ENCODE results near the gene YLPM1.

The YLPM1 gene

GRCh38 chr14:74841230-74842207 is 78.4 kb downstream of the YLPM1 start:
- DNase-seq, result peak; percentile 80

DNA sequence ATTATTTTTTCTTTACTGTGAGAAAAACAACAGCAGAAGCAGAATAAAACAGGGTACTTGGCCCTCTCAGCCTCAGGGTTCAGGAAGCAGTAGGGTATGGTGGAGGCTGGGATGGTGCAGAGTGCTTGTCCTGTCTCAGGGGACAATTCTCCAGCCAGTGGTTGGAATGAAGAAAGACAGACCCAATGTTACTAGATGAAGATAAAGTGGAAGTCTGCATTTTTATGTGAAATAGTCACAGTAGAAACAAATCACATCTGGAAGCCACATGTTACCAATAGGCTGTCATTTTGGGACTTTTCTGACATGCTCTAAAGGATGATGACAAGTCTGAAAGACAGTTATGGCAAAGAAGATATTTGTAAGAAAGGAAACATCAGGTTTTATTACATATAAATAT is 80.5 kb downstream of the YLPM1 start:
- DNase-seq, result no peak

- DNase-seq, result no peak
Observed at GRCh38 chr14:74846168-74846567, 83.1 kb downstream of the YLPM1 start.

DNA sequence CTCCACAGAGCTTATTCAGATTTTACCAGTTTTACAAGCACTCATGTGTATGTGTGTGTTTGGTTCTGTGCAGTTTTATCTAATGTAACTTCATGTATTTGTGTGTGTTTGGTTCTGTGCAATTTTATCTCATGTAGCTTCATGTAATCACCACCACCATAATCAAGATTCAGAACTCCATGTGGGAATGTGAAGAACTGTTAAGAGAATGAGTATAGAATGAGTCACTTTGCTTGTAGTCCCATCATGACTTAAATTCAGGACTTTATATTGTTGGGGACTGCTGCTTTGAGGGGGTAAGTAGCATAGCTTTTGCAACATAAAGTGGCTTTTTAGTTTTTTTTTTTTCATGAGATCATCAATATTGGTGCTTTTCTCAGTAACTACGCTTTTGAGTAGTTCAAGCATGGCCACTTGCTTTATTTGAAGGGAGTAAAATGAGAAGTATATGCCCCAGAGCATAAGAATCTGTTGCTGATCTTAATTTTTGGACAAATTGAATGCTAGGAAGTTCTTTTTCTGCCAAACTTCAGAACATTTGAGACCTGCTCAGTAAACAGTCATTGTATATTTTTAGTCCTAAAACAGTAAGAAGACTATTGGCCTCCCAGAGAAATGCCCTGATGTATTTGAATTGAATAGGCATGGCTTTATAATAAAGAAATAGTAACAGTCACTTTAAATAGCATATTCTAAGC is 84.0 kb downstream of the YLPM1 start:
- no peak for DNase-seq

DNA sequence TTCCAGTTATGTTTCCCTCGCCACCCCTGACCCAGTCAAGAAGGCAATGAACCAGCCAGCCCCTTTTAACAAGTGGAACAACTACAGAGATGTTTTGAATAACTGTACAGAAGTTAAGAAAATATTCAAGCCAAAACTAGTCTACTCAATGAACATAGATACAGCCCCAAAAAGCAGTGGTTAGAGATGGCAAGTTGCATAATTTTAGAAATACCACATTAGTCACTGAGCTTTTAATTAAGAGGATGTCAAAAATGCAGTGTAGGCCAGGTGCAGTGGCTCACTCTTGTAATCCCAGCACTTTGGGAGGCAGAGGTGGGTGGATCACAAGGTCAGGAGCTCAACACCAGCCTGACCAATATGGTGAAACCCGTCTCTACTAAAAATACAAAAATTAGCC is 85.7 kb downstream of the YLPM1 start:
- DNase-seq, result no peak

DNA sequence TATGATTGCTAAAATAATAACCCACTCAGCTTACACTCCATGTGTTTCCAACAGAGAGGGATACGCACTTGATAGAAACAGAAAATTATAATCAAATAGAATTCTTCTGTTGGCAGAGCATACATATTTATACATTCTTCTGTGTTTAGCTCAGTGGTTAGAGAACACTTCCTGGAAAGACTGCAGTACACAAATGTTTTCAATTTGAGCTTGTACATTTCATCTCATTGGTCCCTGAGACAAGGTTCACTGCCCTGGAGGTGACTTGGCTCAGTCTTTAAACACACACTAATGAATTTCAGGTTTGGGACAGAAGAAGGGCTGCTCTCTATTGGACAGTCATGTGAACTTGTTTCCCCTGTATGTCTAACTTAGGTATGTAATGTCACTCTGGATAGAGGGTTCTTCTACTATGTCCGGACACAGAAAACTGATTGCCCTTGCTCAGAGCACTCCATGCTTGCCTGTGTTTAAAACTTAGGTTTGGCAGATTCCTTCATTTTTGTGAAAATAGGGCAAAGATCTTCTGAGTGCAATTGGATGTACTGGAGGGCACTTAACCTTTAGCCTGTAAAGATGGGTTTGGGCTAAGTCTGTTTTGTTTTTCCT is 89.9 kb downstream of the YLPM1 start:
- DNase-seq, result no peak

DNA sequence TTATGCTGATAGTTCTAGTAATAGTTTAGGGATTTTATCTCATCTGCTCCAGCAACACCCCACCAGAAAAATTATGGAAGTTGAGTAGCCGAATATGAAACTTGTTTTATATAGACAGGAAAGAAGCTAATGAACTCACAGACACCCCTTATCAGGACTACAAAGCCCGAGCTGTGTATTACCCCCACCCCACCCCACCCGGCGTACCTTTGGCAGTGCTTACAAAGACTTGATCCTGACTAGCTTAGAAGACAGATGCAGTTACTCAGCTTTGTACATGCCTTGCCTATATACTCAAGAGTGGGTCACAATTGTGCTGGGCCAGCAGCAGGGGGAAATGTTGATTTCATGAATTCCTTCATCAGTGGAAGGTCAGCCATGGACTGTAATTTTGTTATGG is 90.5 kb downstream of the YLPM1 start:
- DNase-seq, result no peak

- DNase-seq, result no peak
Observed at GRCh38 chr14:74855021-74855420, 91.9 kb downstream of the YLPM1 start.

DNA sequence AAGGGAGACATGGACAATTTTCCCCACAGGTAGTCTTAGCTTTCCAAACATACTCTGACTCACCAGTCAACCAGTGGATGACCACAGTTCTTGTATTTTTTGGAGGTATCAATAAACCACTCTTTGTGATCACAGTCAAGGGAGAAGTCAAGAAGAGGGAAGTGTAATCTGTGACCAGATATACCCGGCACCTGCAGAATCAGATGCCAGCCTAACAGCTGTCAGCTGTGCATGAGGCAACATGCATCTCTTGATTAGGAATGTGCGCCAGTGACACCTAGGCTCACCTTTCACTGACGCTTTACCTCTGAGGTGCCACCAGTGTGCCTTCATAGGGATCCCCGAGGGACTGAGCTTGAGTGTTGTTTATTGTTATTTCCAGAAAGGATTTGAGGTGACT is 92.8 kb downstream of the YLPM1 start:
- DNase-seq, result no peak

GRCh38 chr14:74856366-74856765 is 93.2 kb downstream of the YLPM1 start:
- DNase-seq, result no peak

DNA sequence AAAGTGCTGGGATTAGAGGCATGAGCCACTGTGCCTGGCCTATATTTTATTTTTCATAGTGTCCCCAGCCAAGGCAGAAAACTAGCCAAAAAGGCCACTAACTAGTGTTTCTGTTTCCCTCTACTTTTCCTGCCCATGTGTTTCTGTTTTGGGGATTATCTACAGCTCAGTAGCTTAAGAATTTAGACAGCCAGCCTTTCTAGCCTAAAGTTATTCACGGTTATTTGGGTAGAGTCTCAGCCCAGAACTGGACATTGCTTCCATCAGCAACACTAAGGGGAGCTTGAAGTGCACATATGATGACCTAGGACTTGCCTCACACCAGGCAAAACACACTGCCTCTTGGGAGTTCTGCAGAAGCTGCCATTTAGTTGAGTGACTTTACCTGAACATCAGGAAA is 94.9 kb downstream of the YLPM1 start:
- no peak for DNase-seq

DNA sequence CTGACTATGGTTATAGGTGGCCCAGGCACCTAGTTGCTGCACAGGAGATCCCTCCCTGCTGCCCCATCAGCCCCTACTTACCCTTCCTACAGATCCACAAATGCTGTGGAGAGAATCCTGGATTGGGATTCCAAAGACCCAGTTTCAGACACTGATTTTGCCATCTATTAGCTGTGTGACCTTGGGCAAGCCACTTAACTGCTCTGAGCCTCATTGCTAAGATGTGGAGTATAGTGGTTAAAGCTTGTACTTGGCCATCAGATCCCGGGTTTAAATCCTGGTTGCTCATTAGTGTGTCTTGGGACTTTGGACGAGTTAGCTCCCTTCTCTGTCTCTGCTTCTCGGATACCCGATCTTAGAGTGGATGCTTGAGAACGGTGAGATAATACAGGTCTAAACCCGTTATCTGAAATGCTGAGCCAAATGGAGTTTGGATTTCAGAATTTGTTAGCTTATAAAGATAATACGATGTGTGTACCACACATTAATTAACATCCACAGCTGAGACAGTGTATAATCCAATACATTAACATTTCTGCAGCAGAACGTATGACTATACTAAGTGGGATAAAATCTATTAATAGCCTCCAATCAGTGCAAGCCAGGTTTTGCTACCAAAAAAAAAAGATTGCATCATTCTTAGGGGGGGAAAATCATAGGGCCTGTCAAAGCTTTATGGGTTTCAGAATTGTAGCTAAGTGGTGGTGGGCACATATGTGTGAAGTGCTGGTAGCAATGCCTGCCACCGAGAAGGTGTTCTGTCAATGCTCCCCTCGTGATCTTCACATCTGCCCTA is 96.8 kb downstream of the YLPM1 start:
- no peak for DNase-seq

GRCh38 chr14:74860899-74861733 is 98.0 kb downstream of the YLPM1 start:
- peak; percentile 91 for DNase-seq

GRCh38 chr14:74861734-74862090 is 98.6 kb downstream of the YLPM1 start:
- DNase-seq, result no peak

GRCh38 chr14:74863274-74863673 is 100.2 kb downstream of the YLPM1 start:
- no peak for DNase-seq

DNA sequence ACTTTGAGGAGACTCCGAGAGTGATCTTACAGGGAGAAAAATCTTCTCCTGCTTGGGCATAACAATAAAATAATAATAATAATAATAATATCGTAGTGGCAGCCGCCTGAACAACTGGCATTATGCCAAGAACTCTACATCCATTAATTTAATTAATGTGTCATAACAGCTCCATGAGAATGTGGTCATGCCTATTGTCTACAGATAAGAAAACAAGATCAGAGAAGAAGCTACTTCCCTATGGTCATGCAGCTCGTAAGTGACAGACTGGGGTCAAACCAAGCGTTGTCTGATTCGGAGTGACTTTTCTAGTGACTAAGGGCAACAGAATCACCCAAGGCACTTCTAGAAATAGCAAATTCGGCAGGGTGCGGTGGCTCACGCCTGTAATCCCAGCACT is 101.1 kb downstream of the YLPM1 start:
- no peak for DNase-seq

- no peak for DNase-seq
Observed at GRCh38 chr14:74865156-74865555, 102.0 kb downstream of the YLPM1 start.

DNA sequence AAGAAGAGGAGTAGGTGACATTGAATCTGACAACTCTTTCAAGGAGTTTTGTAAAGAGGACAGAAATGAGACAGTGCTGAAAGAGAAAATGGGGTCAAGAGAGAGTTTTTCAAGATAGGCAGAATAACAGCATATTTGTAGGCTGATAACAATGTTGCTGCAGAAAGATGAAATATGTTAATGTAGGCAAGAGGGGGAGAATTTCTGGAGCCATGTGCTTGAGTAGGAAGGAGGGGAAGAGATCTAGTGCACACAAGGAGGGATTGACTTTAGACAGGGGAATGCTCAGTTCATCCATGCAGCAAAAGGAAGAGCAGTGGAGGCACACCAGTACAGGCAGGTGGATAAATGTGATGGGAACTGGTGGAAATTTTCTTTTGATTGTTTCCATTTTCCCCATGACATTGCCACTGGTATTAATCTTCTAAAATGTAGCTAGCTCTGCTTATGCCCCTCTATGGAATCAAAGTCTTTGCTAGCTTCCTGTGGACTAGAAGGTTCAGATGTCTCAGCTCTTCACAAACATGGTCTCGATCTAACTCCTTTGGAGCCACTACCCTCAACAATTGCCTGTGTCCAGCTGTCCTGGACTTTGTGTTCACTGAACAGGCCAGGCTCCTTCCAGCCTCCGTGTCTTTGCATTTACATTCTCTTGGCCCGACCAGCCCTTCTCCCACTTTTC is 103.7 kb downstream of the YLPM1 start:
- DNase-seq, result no peak

- peak; percentile 49 for DNase-seq
Observed at GRCh38 chr14:74867673-74868072, 104.6 kb downstream of the YLPM1 start.

DNA sequence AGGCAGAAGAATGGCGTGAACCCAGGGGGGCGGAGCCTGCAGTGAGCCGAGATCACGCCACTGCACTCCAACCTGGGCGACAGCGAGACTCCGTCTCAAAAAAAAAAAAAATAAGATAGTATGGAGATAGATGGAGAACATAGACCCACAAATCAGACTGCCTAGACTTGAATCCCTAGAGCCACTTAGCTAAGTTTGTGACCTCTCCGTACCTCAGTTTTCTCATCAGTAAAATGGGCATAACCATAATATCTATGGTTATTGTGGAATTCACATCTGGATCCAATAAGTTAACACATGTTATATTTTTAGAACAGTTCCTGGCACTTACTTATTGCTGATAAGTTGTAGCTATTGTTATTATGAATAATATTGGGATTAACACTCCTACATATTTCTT is 105.6 kb downstream of the YLPM1 start:
- no peak for DNase-seq

GRCh38 chr14:74871819-74872218 is 108.7 kb downstream of the YLPM1 start:
- no peak for DNase-seq

All from activated CD4-positive, alpha-beta T cell treated with anti-CD3 and anti-CD28 coated beads, Interleukin-10, Interleukin-2, amounts not matched to agents 100 ng/mL and 50 ng/mL, durations not matched to agents 16 hours and 8 hours (primary cell).